GM12878 (cell line): Measurements from ENCODE around the gene SMTNL2. TPM values are rescaled to one million over a fixed set of nuclear protein-coding genes. Genes with fewer than 3 reads are reported as not detected.

Experiments
- ATAC-seq: fragments of 200-7000 bp; cut with Tn5 transposase; 3 replicates; pipeline ENCODE4 v1.9.1; 2020; ENCODE audit warnings: mild to moderate bottlenecking, moderate library complexity
- BruUV-seq: library from RNA; stranded (reverse); fragments of 400-500 nt; replicated peaks from 2 replicates; lab custom pipeline; 2021; lab: Mats Ljungman, UMichigan
- CTCF ChIA-PET: fragments of 300-600 bp; sonication (Branson Sonifier 250); formaldehyde crosslinking; extraction: SDS; loops from one replicate; lab custom pipeline; 2021; ENCODE audit warnings: inconsistent platforms; lab: Yijun Ruan, JAX
- POLR2A ChIA-PET: fragments of 350-600 bp; formaldehyde crosslinking; extraction: SDS; loops from one replicate; lab custom pipeline; 2021; ENCODE audit warnings: inconsistent platforms; lab: Charles Lee
- RAD21 ChIA-PET: fragments of 300-600 bp; sonication (Branson Sonifier 250); formaldehyde crosslinking; loops from one replicate; lab custom pipeline; 2023; ENCODE audit warnings: antibody characterized with exemption; ENCODE audit not compliant: unreplicated experiment; lab: Charles Lee
- SMC1A ChIA-PET: fragments of 300-600 bp; sonication (Branson Sonifier 250); formaldehyde crosslinking; loops from one replicate; lab custom pipeline; 2023; ENCODE audit not compliant: unreplicated experiment, uncharacterized antibody; lab: Charles Lee
- DNase-seq: peaks from one replicate; pipeline ENCODE4 v3.0.0-alpha.2; 2011; ENCODE audit warnings: low read depth, low spot score
- FAIRE-seq: peaks from 3 replicates; lab custom pipeline; 2011; peaks lifted over from hg19 to GRCh38; lab: Jason Lieb, UNC
- H2AFZ ChIP-seq: 2 replicates; pipeline ENCODE4 v1.6.0; 2011; ENCODE audit warnings: low read depth, low read length, control low read depth; ENCODE audit not compliant: control insufficient read depth
- H3K27ac ChIP-seq: 2 replicates; pipeline ENCODE4 v1.5.1; 2011; ENCODE audit warnings: control low read depth; ENCODE audit not compliant: control insufficient read depth, insufficient read depth
- H3K27me3 ChIP-seq, 2 experiments: replicated peaks in 1 of 2; 2 replicates each; pipeline versions ENCODE4 v1.6.0 to v1.6.1; 2011; ENCODE audit warnings: low read length in 1 of 2; ENCODE audit not compliant: control insufficient read depth in 2 of 2, insufficient read depth in 2 of 2
- H3K36me3 ChIP-seq, 2 experiments: 2 replicates each; pipeline ENCODE4 v1.5.1; 2011; ENCODE audit warnings: low read length in 1 of 2; ENCODE audit not compliant: control insufficient read depth in 2 of 2, insufficient read depth in 2 of 2
- H3K4me1 ChIP-seq: 2 replicates; pipeline ENCODE4 v1.6.1; 2011; ENCODE audit warnings: mild to moderate bottlenecking, low read length, moderate library complexity, mixed read lengths; ENCODE audit not compliant: control insufficient read depth, insufficient read depth
- H3K4me2 ChIP-seq: 2 replicates; pipeline ENCODE4 v1.6.0; 2011; ENCODE audit warnings: control low read depth; ENCODE audit not compliant: control insufficient read depth, insufficient read depth
- H3K4me3 ChIP-seq: fragments of 200-600 bp; sonication (generic); 2 replicates; pipeline ENCODE4 v1.5.1; 2016
- H3K79me2 ChIP-seq: 2 replicates; pipeline ENCODE4 v1.6.0; 2011; ENCODE audit warnings: low read length; ENCODE audit not compliant: control insufficient read depth, insufficient read depth
- H3K9ac ChIP-seq: 2 replicates; pipeline ENCODE4 v1.8.0; 2011; ENCODE audit warnings: low read length, control low read depth, mixed read lengths; ENCODE audit not compliant: control insufficient read depth, insufficient read depth
- H3K9me3 ChIP-seq: replicated peaks from 3 replicates; pipeline ENCODE4 v1.5.1; 2011; ENCODE audit warnings: mild to moderate bottlenecking, low read length; ENCODE audit not compliant: control insufficient read depth, insufficient read depth
- H4K20me1 ChIP-seq: 2 replicates; pipeline ENCODE4 v1.6.0; 2011; ENCODE audit not compliant: control insufficient read depth, insufficient read depth
- BACH1 ChIP-seq: fragments of 450-650 bp; IDR thresholded peaks from 2 replicates; pipeline ENCODE4 v1.6.1; 2017; ENCODE audit warnings: mild to moderate bottlenecking, borderline replicate concordance
- BCL11A ChIP-seq: IDR thresholded peaks from 2 replicates; pipeline ENCODE4 v1.6.1; 2011; ENCODE audit warnings: low read depth, low read length
- ETV6 ChIP-seq, 2 experiments: fragments of 450-650 bp in 1 of 2; IDR thresholded peaks in 1 of 2; conservative IDR thresholded peaks in 1 of 2; 2 replicates each; pipeline ENCODE4 v1.6.1; 2014; ENCODE audit warnings: antibody characterized with exemption in 1 of 2, borderline replicate concordance in 1 of 2, low read depth in 1 of 2, mild to moderate bottlenecking in 1 of 2, moderate library complexity in 1 of 2
- KLF5 ChIP-seq: fragments of 450-650 bp; IDR thresholded peaks from 2 replicates; pipeline ENCODE4 v1.6.1; 2014; ENCODE audit warnings: mild to moderate bottlenecking; ENCODE audit not compliant: partially characterized antibody
- SMAD1 ChIP-seq: fragments of 450-650 bp; IDR thresholded peaks from 2 replicates; pipeline ENCODE4 v1.6.1; 2018; ENCODE audit warnings: mild to moderate bottlenecking, low read depth; ENCODE audit not compliant: partially characterized antibody
- SPI1 ChIP-seq: IDR thresholded peaks from 2 replicates; pipeline ENCODE4 v1.6.1; 2011; ENCODE audit warnings: low read depth, mild to moderate bottlenecking, low read length, moderate library complexity, borderline replicate concordance; ENCODE audit not compliant: insufficient read depth
- TCF3 ChIP-seq: IDR thresholded peaks from 2 replicates; pipeline ENCODE4 v1.6.1; 2012; ENCODE audit warnings: low read depth, mild to moderate bottlenecking, low read length, borderline replicate concordance; ENCODE audit not compliant: insufficient read depth
- ZNF217 ChIP-seq: fragments of 450-650 bp; IDR thresholded peaks from 2 replicates; pipeline ENCODE4 v1.6.1; 2017; ENCODE audit warnings: antibody characterized with exemption, mild to moderate bottlenecking
- WGBS: methylation state at CpG from one replicate; pipeline ENCODE4 v1.1.6; 2016; ENCODE audit warnings: low lambda C conversion rate; ENCODE audit not compliant: insufficient replicate concordance, insufficient coverage; ENCODE audit errors: missing lambda C conversion rate; 5-methylcytosine and 5-hydroxymethylcytosine counted together
- in situ Hi-C: fragments of 300-500 bp; cut with MboI; formaldehyde crosslinking; loops from 9 replicates; pipeline ENCODE4 v1.14.3; 2018; ENCODE audit warnings: mixed read lengths
- intact Hi-C: fragments of 100-400 bp; cut with micrococcal nuclease; formaldehyde crosslinking; loops from one replicate; pipeline ENCODE4 v1.14.2; 2022; ENCODE audit not compliant: unreplicated experiment
- polyA plus RNA-seq, 11 experiments: library from polyadenylated mRNA; depleted of rRNA in 4 of 11; unstranded in 6 of 11; stranded (reverse) in 5 of 11; fragments of >200 nt; fragmentation: Nextera tagmentation in 4 of 11; fragmentation: Illumina TruSeq in 1 of 11; extraction: Ambion mirVana in 4 of 11; extraction: Trizol in 1 of 11; gene quantifications; 1 replicate in 1 of 11; 2 replicates in 10 of 11; pipeline versions ENCODE4 v1.2.1 to v1.2.3, GENCODE V29; 2011 to 2016; ENCODE audit warnings: inconsistent platforms in 2 of 11, missing spikeins in 2 of 11, low read depth in 1 of 11
- total RNA-seq, 4 experiments: library from RNA; depleted of rRNA in 3 of 4; stranded (reverse); fragments of >200 nt in 3 of 4; fragmentation: Illumina TruSeq in 1 of 4; extraction: Trizol in 1 of 4; gene quantifications; 2 replicates each; pipeline versions ENCODE4 v1.2.1 to v1.2.3, GENCODE V29; 2013 to 2021
- TF ChIP-seq, protein P1 (sequence below): fragments of 450-650 bp; conservative IDR thresholded peaks from 2 replicates; pipeline ENCODE4 v1.6.1; 2017; ENCODE audit warnings: mild to moderate bottlenecking, moderate library complexity

Gene SMTNL2
- total and polyA plus RNA-seq, 10 of the 15 experiments (the other 5 are each of a cell fraction or from before 2014, with no cell fraction given): not detected

DNA sequence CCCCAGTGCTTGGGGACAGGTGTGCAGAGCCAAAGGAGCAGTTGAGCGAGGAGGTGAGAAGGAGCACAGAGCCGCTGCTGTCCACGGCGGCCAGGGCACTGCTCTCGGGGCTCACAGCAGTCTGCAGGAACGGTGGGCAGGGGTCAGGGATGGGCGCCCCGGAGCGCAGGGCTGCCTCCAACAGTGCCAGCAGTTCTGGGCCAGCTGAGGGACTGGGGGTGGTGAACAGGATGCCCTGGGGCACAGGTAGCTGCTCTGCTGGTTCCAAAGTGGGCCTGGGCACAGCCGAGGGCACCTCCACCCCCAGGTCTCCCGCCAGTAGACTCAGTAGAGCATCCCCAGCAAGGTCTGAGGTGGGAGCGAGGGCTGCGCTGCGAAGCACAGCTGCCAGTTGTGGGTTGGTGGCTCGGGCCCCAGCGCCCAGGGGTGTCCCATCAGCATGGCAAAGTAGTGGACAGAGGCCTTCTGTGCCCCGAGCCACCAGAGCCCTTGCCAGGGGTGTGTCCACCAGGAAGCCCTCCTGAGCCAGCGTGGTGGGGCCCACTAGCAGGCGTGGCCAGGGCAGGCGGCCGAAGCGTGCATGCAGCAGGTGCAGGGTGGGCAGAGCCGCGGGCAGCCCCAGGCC is 25.9 kb upstream of the SMTNL2 start:
- Histone ChIP-seq H3K4me1 (peaks cover 46% of the 10 kb centered on the region), H3K9me3 (no peaks in the 10 kb centered on the region), H3K9ac (no peak overlapping the region), H3K4me3 (no peak overlapping the region), H3K79me2 (peaks cover 23% of the 10 kb centered on the region)
- no peak for DNase-seq
- in situ Hi-C loops (no loop called here), intact Hi-C loops (no loop called here)
- no TSS peak for BruUV-seq
- 80% methylated on average over 24 of the region's 24 CpGs for WGBS
- ChIA-PET RAD21 (no interaction called here), CTCF (interaction anchor here (1.6 kb wide), 1 partner anchor 353 kb away, joined by 3 read pairs; no protein-coding TSS in a partner anchor), SMC1A (no interaction called here)
- no peak for FAIRE-seq
- TF ChIP-seq ETV6 (conservative IDR thresholded peaks at IDR 0.05 in 1 of 2, IDR thresholded peaks at IDR 0.05 in 1 of 2; ENCODE audit: borderline replicate concordance in 1 of 2, low read depth in 1 of 2) (no peak), SMAD1 (no peak), BCL11A (no peak), SPI1 (no peak), BACH1 (no peak), KLF5 (no peak), ZNF217 (no peak), TCF3 (no peak)
- TF ChIP-seq, protein P1, sequence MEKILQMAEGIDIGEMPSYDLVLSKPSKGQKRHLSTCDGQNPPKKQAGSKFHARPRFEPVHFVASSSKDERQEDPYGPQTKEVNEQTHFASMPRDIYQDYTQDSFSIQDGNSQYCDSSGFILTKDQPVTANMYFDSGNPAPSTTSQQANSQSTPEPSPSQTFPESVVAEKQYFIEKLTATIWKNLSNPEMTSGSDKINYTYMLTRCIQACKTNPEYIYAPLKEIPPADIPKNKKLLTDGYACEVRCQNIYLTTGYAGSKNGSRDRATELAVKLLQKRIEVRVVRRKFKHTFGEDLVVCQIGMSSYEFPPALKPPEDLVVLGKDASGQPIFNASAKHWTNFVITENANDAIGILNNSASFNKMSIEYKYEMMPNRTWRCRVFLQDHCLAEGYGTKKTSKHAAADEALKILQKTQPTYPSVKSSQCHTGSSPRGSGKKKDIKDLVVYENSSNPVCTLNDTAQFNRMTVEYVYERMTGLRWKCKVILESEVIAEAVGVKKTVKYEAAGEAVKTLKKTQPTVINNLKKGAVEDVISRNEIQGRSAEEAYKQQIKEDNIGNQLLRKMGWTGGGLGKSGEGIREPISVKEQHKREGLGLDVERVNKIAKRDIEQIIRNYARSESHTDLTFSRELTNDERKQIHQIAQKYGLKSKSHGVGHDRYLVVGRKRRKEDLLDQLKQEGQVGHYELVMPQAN: no peak
- TF ChIP-seq, all 136 proteins: peak for 0
- H2AFZ ChIP-seq: no peak overlapping the region
- POLR2A ChIA-PET: no interaction called here
- no peak for ATAC-seq
- no peak overlapping the region for H3K27ac ChIP-seq
- H3K36me3 ChIP-seq: no peaks in the 10 kb centered on the region
- no peak overlapping the region for H3K4me2 ChIP-seq
- H3K27me3 ChIP-seq: no peaks in the 10 kb centered on the region
- H4K20me1 ChIP-seq: no peaks in the 10 kb centered on the region
